Pancreas (tissue), 10 donors: Measurements from ENCODE around the gene TBC1D10B. TPM values are rescaled to one million over a fixed set of nuclear protein-coding genes. Genes with fewer than 3 reads are reported as not detected.

Experiments used
- ATAC-seq, 4 donors: fragments of 200-7000 bp; cut with Tn5 transposase; one replicate each; pipeline versions ENCODE4 v1.8.0 to v1.9.1; 2020; ENCODE audit warnings: mild to moderate bottlenecking in 4 of 4, moderate library complexity in 4 of 4
- DNase-seq, 6 donors: peaks; one replicate each; pipeline ENCODE4 v3.0.0-alpha.2; 2020
- FAIRE-seq: peaks from 2 replicates; lab custom pipeline; 2012; peaks lifted over from hg19 to GRCh38; lab: Jason Lieb, UNC
- H3K27ac ChIP-seq, 4 donors: fragments of 200-600 bp; sonication (generic); 1 replicate in 3 of 4; 2 replicates in 1 of 4; pipeline versions ENCODE4 v1.5.0 to v1.8.0; 2020
- H3K27me3 ChIP-seq, 4 donors: fragments of 200-600 bp; one replicate each; pipeline ENCODE4 v1.8.0; 2021
- H3K36me3 ChIP-seq, 3 donors: fragments of 200-600 bp; sonication (generic) in 1 of 3; one replicate each; pipeline versions ENCODE4 v1.5.0 to v1.8.0; 2020 to 2021
- H3K4me1 ChIP-seq, 3 donors: fragments of 200-600 bp; one replicate each; pipeline ENCODE4 v1.8.0; 2021
- H3K4me3 ChIP-seq, 4 donors: fragments of 200-600 bp; sonication (generic) in 2 of 4; one replicate each; pipeline versions ENCODE4 v1.5.0 to v1.8.0; 2020 to 2021
- H3K9me3 ChIP-seq, 4 donors: fragments of 200-600 bp; one replicate each; pipeline ENCODE4 v1.8.0; 2021
- CTCF ChIP-seq, 4 donors: fragments of 200-600 bp; sonication (generic) in 3 of 4; IDR thresholded peaks; one replicate each; pipeline versions ENCODE4 v1.5.0 to v1.8.0; 2021; ENCODE audit warnings: antibody characterized with exemption in 4 of 4
- WGBS, 2 donors: extraction: QIAGEN DNeasy Blood & Tissue Kit; methylation state at CpG; one replicate each; pipeline ENCODE4 v1.1.7; 2013; 5-methylcytosine and 5-hydroxymethylcytosine counted together
- intact Hi-C, 3 donors: fragments of 100-400 bp; cut with DNase I; formaldehyde crosslinking; loops; one replicate each; pipeline versions ENCODE4 v1.11.1 to v1.14.2; 2022
- polyA plus RNA-seq, 2 donors: library from polyadenylated mRNA; stranded (reverse); fragments of 200-250 nt; gene quantifications; one replicate each; pipeline ENCODE4 v1.2.3, GENCODE V29; 2013
- total RNA-seq, 6 donors: library from RNA; stranded (reverse); fragmentation: NEBNext Ultra II Directional in 4 of 6; extraction: Animal tissue kit (Norgen Biotek cat#: 25700) in 4 of 6; gene quantifications; one replicate each; pipeline versions ENCODE4 v1.2.1 to v1.2.4, GENCODE V29; 2021 to 2023
- donor health status: healthy with polysubstance abuse.
- donor health status: DM: no; HTN: no; CAD: no; lungs with moderate emphysema.
- donor health status: DM: no; HTN: no; CAD: no.
- donor health status: control.
- donor health status: control.
- donor health status: Bipolar disorder and iron deficiency.
- donor health status: DM: yes; HTN: yes; CAD: no.
- donor health status: DM: no; HTN: no; CAD: no.
- donor health status: DM: no; HTN: no; CAD: no.
- donor health status: DM: yes; HTN: yes; CAD: no.

TBC1D10B gene
- total and polyA plus RNA-seq, 8 donors: 14.5 to 28.2 (median 15.6) TPM

- H3K4me3 ChIP-seq: no peak within 1 kb of the TSS
- no peaks in the 10 kb centered on the region for H3K36me3 ChIP-seq
- ATAC-seq (no peak), FAIRE-seq (no peak), DNase-seq (no peak)
- no peak within 1 kb of the TSS for H3K27ac ChIP-seq
- TF ChIP-seq CTCF (IDR thresholded peaks at IDR 0.05): no peak
- intact Hi-C loops: no loop called here
- 59 to 62% methylated on average over 12 of the region's 12 CpGs for WGBS, 2 donors
- H3K9me3 ChIP-seq: no peaks in the 10 kb centered on the region
- H3K4me1 ChIP-seq: peaks cover 0 to 4% (median 0%) of the 10 kb centered on the region in 3 donors
- H3K27me3 ChIP-seq: no peaks in the 10 kb centered on the region
These were observed 12.0 kb upstream of the TBC1D10B start, which contains the start of gene SEPTIN1 for GRCh38 chr16:30382111-30382881. TSS of gene SEPTIN1 (minus strand) at chr16:30382561. CDS start at chr16:30382542, 19 bp downstream.

GRCh38 chr16:30381291-30382041 is 11.2 kb upstream of the TBC1D10B start:
- intact Hi-C loops: no loop called here
- no peak overlapping the region for H3K27ac ChIP-seq
- H3K4me3 ChIP-seq: no peak overlapping the region
- ATAC-seq (no peak), DNase-seq (no peak), FAIRE-seq (no peak)
- H3K9me3 ChIP-seq: no peaks in the 10 kb centered on the region
- H3K27me3 ChIP-seq: no peaks in the 10 kb centered on the region
- no peaks in the 10 kb centered on the region for H3K36me3 ChIP-seq
- no peak for TF ChIP-seq CTCF (IDR thresholded peaks at IDR 0.05)
- WGBS, 2 donors: 81 to 83% methylated on average over 13 of the region's 13 CpGs
- peaks cover 0 to 4% (median 0%) of the 10 kb centered on the region in 3 donors for H3K4me1 ChIP-seq

GRCh38 chr16:30380803-30381208 is 10.5 kb upstream of the TBC1D10B start:
- 86 to 88% methylated on average over 6 of the region's 6 CpGs for WGBS, 2 donors
- Histone ChIP-seq H3K9me3 (no peaks in the 10 kb centered on the region), H3K4me3 (no peak overlapping the region), H3K27ac (no peak overlapping the region), H3K4me1 (peaks cover 0 to 4% (median 0%) of the 10 kb centered on the region in 3 donors), H3K27me3 (no peaks in the 10 kb centered on the region), H3K36me3 (no peaks in the 10 kb centered on the region)
- no peak for FAIRE-seq
- DNase-seq: no peak
- intact Hi-C loops: no loop called here
- ATAC-seq: no peak
- no peak for TF ChIP-seq CTCF (IDR thresholded peaks at IDR 0.05)

- Histone ChIP-seq H3K4me3 (no peak overlapping the region), H3K4me1 (peaks cover 0 to 4% (median 0%) of the 10 kb centered on the region in 3 donors), H3K27ac (no peak overlapping the region), H3K9me3 (no peaks in the 10 kb centered on the region), H3K27me3 (no peaks in the 10 kb centered on the region), H3K36me3 (no peaks in the 10 kb centered on the region)
- no peak for TF ChIP-seq CTCF (IDR thresholded peaks at IDR 0.05)
- 94 to 97% methylated on average over 4 of the region's 4 CpGs for WGBS, 2 donors
- no peak for ATAC-seq
- intact Hi-C loops: no loop called here
- DNase-seq: no peak
- FAIRE-seq: no peak
These were observed 9.9 kb upstream of the TBC1D10B start for GRCh38 chr16:30380072-30380802.
